Measurements from ENCODE around the gene HIC2.

The HIC2 gene

GRCh38 chr22:21446128-21446826, 29.1 kb downstream of the HIC2 start:
- TF ChIP-seq CTCF (IDR thresholded peaks at IDR 0.05), result no peak

- no peak for TF ChIP-seq CTCF (IDR thresholded peaks at IDR 0.05)
Observed at GRCh38 chr22:21446827-21447690, 29.9 kb downstream of the HIC2 start.

GRCh38 chr22:21447694-21448402, 30.7 kb downstream of the HIC2 start:
- TF ChIP-seq CTCF (IDR thresholded peaks at IDR 0.05), result peak; percentile 23; the same call in 1 of the 2 replicates

GRCh38 chr22:21448627-21449416, 31.7 kb downstream of the HIC2 start:
- no peak for TF ChIP-seq CTCF (IDR thresholded peaks at IDR 0.05)

- no peak for TF ChIP-seq CTCF (IDR thresholded peaks at IDR 0.05)
Observed at GRCh38 chr22:21449531-21450319, 32.6 kb downstream of the HIC2 start.

GRCh38 chr22:21450320-21450831, 33.2 kb downstream of the HIC2 start:
- TF ChIP-seq CTCF (IDR thresholded peaks at IDR 0.05), result no peak

All from LNCAP (cell line).